Activated B cell treated with CpG ODN at 0.5 μM for 24 hours (primary cell): ENCODE measurements around the gene CEP164. TPM values are rescaled to one million over a fixed set of nuclear protein-coding genes. Genes with fewer than 3 reads are reported as not detected.

ENCODE experiments used
- ATAC-seq: fragments of 200-7000 bp; cut with Tn5 transposase; one replicate; pipeline ENCODE4 v1.10.0; 2021; ENCODE audit warnings: low read depth, mild to moderate bottlenecking, moderate library complexity
- CTCF ChIA-PET: fragments of 350-600 bp; sonication (Branson Sonifier 250); formaldehyde crosslinking; loops from one replicate; lab custom pipeline; 2021; ENCODE audit warnings: antibody characterized with exemption; lab: Charles Lee
- POLR2A ChIA-PET: fragments of 350-600 bp; sonication (Branson Sonifier 250); formaldehyde crosslinking; loops from one replicate; lab custom pipeline; 2021; ENCODE audit warnings: antibody characterized with exemption; lab: Charles Lee
- DNase-seq: peaks from one replicate; pipeline ENCODE4 v3.0.0; 2022
- H3K27ac Mint-ChIP-seq: one replicate; pipeline ENCODE4 v1.8.0; 2020; ENCODE audit warnings: mixed read lengths
- H3K27me3 Mint-ChIP-seq: one replicate; pipeline ENCODE4 v1.8.0; 2021; ENCODE audit warnings: mixed read lengths
- H3K36me3 Mint-ChIP-seq: one replicate; pipeline ENCODE4 v1.8.0; 2021; ENCODE audit warnings: low read depth, mixed read lengths
- H3K4me1 Mint-ChIP-seq: one replicate; pipeline ENCODE4 v1.8.0; 2021; ENCODE audit warnings: mixed read lengths
- H3K4me3 Mint-ChIP-seq: one replicate; pipeline ENCODE4 v1.8.0; 2020; ENCODE audit warnings: mild to moderate bottlenecking, mixed read lengths
- H3K9me3 Mint-ChIP-seq: one replicate; pipeline ENCODE4 v1.8.0; 2020; ENCODE audit warnings: mixed read lengths
- intact Hi-C: fragments of 100-400 bp; cut with micrococcal nuclease; formaldehyde crosslinking; loops from one replicate; pipeline ENCODE4 v1.15.1; 2024
- total RNA-seq: library from RNA; stranded (reverse); gene quantifications from 2 replicates; pipeline ENCODE4 v1.2.3, GENCODE V29; 2022
- TF ChIP-seq, protein P1 (sequence below): fragments of 200-600 bp; IDR thresholded peaks from one replicate; pipeline ENCODE4 v1.8.0; 2022; ENCODE audit warnings: antibody characterized with exemption, mild to moderate bottlenecking

Gene CEP164
- total RNA-seq, 1 donor from 2014 or later, result 50.9 TPM

GRCh38 chr11:117419482-117420142 lies 92.0 kb downstream of the CEP164 start:
- ChIA-PET POLR2A (no interaction called here), CTCF (no interaction called here)
- no peak for ATAC-seq
- intact Hi-C loops, result no loop called here
- Mint-ChIP-seq H3K4me1 (no peaks in the 10 kb centered on the region), H3K36me3 (no peaks in the 10 kb centered on the region), H3K27me3 (no peaks in the 10 kb centered on the region), H3K9me3 (no peaks in the 10 kb centered on the region), H3K4me3 (no peak overlapping the region), H3K27ac (no peak overlapping the region)
- TF ChIP-seq, protein P1, sequence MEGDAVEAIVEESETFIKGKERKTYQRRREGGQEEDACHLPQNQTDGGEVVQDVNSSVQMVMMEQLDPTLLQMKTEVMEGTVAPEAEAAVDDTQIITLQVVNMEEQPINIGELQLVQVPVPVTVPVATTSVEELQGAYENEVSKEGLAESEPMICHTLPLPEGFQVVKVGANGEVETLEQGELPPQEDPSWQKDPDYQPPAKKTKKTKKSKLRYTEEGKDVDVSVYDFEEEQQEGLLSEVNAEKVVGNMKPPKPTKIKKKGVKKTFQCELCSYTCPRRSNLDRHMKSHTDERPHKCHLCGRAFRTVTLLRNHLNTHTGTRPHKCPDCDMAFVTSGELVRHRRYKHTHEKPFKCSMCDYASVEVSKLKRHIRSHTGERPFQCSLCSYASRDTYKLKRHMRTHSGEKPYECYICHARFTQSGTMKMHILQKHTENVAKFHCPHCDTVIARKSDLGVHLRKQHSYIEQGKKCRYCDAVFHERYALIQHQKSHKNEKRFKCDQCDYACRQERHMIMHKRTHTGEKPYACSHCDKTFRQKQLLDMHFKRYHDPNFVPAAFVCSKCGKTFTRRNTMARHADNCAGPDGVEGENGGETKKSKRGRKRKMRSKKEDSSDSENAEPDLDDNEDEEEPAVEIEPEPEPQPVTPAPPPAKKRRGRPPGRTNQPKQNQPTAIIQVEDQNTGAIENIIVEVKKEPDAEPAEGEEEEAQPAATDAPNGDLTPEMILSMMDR, result no peak
- no peak for DNase-seq

GRCh38 chr11:117420143-117420485 lies 92.5 kb downstream of the CEP164 start:
- CTCF ChIA-PET, result no interaction called here
- intact Hi-C loops, result no loop called here
- Mint-ChIP-seq H3K27ac (no peak overlapping the region), H3K36me3 (no peaks in the 10 kb centered on the region), H3K4me1 (no peaks in the 10 kb centered on the region), H3K9me3 (no peaks in the 10 kb centered on the region), H3K4me3 (no peak overlapping the region), H3K27me3 (no peaks in the 10 kb centered on the region)
- POLR2A ChIA-PET, result no interaction called here
- ATAC-seq, result no peak
- TF ChIP-seq, protein P1, result no peak
- DNase-seq, result no peak

DNA sequence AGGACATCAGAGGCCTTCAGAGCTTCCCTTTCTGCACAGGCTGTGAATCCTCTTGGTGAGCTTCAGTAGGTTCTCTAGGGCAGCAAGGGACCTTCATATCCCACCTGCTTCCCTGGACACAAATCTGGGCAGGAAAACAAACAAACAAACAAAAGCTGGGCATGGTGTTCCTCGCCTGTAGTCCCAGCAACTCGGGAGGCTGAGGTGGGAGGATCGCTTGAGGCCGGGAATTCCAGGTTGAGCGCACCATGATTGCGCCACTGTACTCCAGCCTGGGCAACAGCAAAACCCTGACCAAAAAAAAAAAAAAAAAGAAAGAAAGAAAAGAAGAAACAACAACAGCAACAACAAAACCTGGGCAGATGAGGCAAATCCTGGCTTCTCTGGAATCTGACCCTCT lies 92.9 kb downstream of the CEP164 start:
- TF ChIP-seq, protein P1, result no peak
- CTCF ChIA-PET, result no interaction called here
- H3K4me1 Mint-ChIP-seq, result no peaks in the 10 kb centered on the region
- ATAC-seq, result no peak
- no peaks in the 10 kb centered on the region for H3K36me3 Mint-ChIP-seq
- no peak for DNase-seq
- H3K27me3 Mint-ChIP-seq, result peaks cover under 1% of the 10 kb centered on the region
- H3K27ac Mint-ChIP-seq, result no peak overlapping the region
- no peaks in the 10 kb centered on the region for H3K9me3 Mint-ChIP-seq
- intact Hi-C loops, result no loop called here
- H3K4me3 Mint-ChIP-seq, result no peak overlapping the region
- POLR2A ChIA-PET, result no interaction called here

- DNase-seq (no peak), ATAC-seq (no peak)
- peaks cover 5% of the 10 kb centered on the region for H3K27me3 Mint-ChIP-seq
- intact Hi-C loops, result no loop called here
- no peak overlapping the region for H3K27ac Mint-ChIP-seq
- H3K36me3 Mint-ChIP-seq, result no peaks in the 10 kb centered on the region
- TF ChIP-seq, protein P1, result no peak
- no peak overlapping the region for H3K4me3 Mint-ChIP-seq
- ChIA-PET CTCF (no interaction called here), POLR2A (no interaction called here)
- H3K9me3 Mint-ChIP-seq, result no peaks in the 10 kb centered on the region
- H3K4me1 Mint-ChIP-seq, result peaks cover 2% of the 10 kb centered on the region
These were observed 93.4 kb downstream of the CEP164 start for GRCh38 chr11:117421041-117421440.

- ChIA-PET CTCF (no interaction called here), POLR2A (no interaction called here)
- H3K27me3 Mint-ChIP-seq, result peaks cover 7% of the 10 kb centered on the region
- no peak overlapping the region for H3K4me3 Mint-ChIP-seq
- no peak overlapping the region for H3K27ac Mint-ChIP-seq
- DNase-seq, result no peak
- intact Hi-C loops, result no loop called here
- H3K4me1 Mint-ChIP-seq, result peaks cover 7% of the 10 kb centered on the region
- no peaks in the 10 kb centered on the region for H3K9me3 Mint-ChIP-seq
- no peaks in the 10 kb centered on the region for H3K36me3 Mint-ChIP-seq
- ATAC-seq, result no peak
- TF ChIP-seq, protein P1, result no peak
These were observed 93.8 kb downstream of the CEP164 start for GRCh38 chr11:117421476-117421875.
